Neural crest cell (in vitro differentiated cells): ENCODE results near the gene NUCB2. TPM values are rescaled to one million over a fixed set of nuclear protein-coding genes. Genes with fewer than 3 reads are reported as not detected.

Experiments
- DNase-seq: peaks from one replicate; pipeline ENCODE4 v3.0.0; 2021; ENCODE audit warnings: low read depth, mixed read lengths, low spot score
- H3K27ac Mint-ChIP-seq: one replicate; pipeline ENCODE4 v1.8.0; 2021; ENCODE audit warnings: mild to moderate bottlenecking, mixed read lengths; ENCODE audit not compliant: unreplicated experiment
- H3K27me3 Mint-ChIP-seq: 2 replicates; pipeline ENCODE4 v1.8.0; 2021; ENCODE audit warnings: low read depth, mild to moderate bottlenecking, mixed read lengths
- H3K36me3 Mint-ChIP-seq: 2 replicates; pipeline ENCODE4 v1.8.0; 2021; ENCODE audit warnings: low read depth, mild to moderate bottlenecking, mixed read lengths
- H3K4me1 Mint-ChIP-seq: 2 replicates; pipeline ENCODE4 v1.8.0; 2021; ENCODE audit warnings: mixed read lengths
- H3K4me3 Mint-ChIP-seq: one replicate; pipeline ENCODE4 v1.8.0; 2021; ENCODE audit warnings: mild to moderate bottlenecking, mixed read lengths
- H3K9me3 Mint-ChIP-seq: 2 replicates; pipeline ENCODE4 v1.8.0; 2021; ENCODE audit warnings: mixed read lengths
- total RNA-seq: library from RNA; stranded (reverse); gene quantifications from 2 replicates; pipeline ENCODE4 v1.2.1, GENCODE V29; 2021
- TF ChIP-seq, protein P1 (sequence below): fragments of 200-600 bp; sonication (generic); conservative IDR thresholded peaks from 2 replicates; pipeline ENCODE4 v1.5.0; 2021; ENCODE audit warnings: antibody characterized with exemption, mild to moderate bottlenecking

The NUCB2 gene
- total RNA-seq, 1 donor from 2014 or later: 59.3 TPM

DNA sequence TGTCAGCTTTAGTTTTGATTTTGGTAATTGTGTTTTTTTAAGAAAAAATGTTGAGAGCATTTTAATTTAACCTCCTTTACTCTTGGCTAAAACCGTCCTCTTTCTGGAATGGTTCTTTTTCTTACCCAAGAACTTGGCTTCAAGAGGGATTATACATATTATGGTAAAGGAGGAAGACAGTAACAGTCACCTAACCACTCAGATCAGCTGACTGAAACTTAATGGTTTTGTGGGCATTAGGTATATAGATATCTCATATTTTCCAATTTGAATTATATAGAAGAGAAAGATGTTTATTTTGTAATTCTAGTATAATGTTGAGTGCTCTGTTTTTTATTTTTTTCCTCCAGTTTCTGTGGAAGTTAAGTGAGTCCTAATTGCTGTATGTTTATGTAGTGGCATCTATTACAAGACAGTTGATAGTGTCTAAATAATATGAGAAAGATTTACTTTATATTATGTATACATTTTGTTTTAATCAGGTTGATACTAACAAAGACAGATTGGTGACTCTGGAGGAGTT, 38.4 kb downstream of the NUCB2 start:
- Mint-ChIP-seq H3K27me3 (no peaks in the 10 kb centered on the region), H3K4me1 (no peaks in the 10 kb centered on the region), H3K36me3 (peaks cover 6% of the 10 kb centered on the region), H3K27ac (no peak overlapping the region), H3K9me3 (peaks cover 2% of the 10 kb centered on the region), H3K4me3 (no peak overlapping the region)
- no peak for DNase-seq
- TF ChIP-seq, protein P1, sequence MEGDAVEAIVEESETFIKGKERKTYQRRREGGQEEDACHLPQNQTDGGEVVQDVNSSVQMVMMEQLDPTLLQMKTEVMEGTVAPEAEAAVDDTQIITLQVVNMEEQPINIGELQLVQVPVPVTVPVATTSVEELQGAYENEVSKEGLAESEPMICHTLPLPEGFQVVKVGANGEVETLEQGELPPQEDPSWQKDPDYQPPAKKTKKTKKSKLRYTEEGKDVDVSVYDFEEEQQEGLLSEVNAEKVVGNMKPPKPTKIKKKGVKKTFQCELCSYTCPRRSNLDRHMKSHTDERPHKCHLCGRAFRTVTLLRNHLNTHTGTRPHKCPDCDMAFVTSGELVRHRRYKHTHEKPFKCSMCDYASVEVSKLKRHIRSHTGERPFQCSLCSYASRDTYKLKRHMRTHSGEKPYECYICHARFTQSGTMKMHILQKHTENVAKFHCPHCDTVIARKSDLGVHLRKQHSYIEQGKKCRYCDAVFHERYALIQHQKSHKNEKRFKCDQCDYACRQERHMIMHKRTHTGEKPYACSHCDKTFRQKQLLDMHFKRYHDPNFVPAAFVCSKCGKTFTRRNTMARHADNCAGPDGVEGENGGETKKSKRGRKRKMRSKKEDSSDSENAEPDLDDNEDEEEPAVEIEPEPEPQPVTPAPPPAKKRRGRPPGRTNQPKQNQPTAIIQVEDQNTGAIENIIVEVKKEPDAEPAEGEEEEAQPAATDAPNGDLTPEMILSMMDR: no peak

DNA sequence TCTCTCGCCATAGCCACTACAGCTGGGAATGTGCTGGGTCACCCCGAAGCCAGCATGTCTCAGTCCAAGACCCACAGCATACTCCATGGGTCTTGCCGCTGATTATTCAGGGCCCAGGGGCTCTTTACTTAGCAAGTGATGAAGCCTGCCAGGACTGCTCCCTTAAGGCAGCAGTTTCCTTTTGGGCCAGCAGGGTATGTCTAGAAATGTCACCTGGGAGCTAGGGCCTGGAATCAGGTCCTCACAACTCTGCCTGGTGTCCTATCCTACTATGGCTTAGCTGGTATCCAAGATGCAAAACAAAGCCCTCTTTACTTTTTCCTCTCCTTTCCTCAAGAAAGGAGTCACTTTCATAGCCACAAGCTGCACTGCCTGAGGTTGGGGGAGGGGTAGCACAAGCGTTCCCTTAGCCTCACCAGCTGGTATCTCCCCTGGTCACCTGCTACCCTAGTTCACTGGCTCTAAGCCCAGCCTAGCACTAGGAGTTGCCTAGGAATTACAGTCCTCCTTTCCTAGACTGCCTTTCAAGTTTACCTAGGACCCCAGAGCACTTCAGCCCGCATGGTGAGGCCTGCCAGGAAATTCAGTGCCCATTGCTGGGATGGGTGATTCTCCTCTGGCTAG, 52.4 kb downstream of the NUCB2 start:
- DNase-seq: no peak
- H3K27me3 Mint-ChIP-seq: no peaks in the 10 kb centered on the region
- peaks cover 8% of the 10 kb centered on the region for H3K9me3 Mint-ChIP-seq
- H3K27ac Mint-ChIP-seq: no peak overlapping the region
- H3K36me3 Mint-ChIP-seq: peaks cover 11% of the 10 kb centered on the region
- no peaks in the 10 kb centered on the region for H3K4me1 Mint-ChIP-seq
- TF ChIP-seq, protein P1: no peak
- H3K4me3 Mint-ChIP-seq: no peak overlapping the region

DNA sequence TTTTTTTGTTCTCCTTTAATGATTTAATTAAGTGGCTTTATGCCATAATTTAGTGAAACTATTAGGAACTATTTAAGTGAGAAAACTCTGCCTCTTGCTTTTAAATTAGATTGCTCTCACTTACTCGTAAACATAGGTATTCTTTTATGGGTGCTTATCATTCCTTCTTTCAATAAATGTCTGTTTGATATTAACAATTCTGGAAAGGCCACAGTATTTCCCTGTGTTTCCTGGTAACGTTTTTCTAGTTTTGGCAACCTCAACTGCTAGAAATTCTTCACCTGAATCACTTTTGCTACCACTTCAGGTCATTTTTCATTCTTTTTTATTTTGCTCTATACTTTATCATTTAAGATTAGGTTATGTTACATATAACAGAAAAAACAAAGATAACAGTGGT, 55.1 kb downstream of the NUCB2 start:
- TF ChIP-seq, protein P1: no peak
- Mint-ChIP-seq H3K27ac (no peak overlapping the region), H3K9me3 (no peaks in the 10 kb centered on the region)

DNA sequence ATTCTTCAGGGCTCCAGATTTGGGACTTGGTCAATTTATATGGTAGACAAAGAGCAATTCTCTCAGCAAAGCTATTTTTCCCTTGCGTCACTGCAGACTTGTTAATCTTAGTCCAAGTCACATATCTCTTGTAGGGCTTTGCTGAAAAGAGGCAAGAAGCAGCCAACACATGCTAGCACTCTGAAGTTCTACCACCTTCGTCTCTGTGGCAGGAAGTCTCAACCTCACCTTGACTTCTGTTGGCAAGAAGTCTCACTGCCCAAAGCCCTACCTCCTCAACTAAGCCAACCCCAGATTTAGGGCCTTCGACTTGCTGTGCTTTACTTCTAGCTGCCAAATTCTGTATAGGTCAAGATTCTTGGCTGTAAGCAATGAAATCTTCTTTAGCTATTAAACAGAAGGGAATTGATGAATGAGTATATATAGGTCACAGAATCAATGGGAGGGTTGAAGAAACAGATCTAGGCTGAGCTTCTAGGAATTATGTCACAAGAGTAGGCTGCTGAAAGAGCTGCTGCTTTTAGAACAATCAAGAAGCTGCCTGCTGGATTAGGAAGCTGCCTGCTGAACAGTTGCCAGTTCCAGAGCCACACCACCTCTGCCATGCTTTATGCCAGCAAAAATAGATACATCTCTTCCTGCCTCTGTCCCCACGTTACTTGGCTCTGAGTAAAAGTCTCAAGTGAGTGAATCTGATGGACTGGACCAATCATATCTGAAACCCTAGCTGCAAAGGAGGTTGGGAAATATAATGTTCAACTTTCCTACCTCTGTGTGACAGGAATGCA, 57.5 kb downstream of the NUCB2 start:
- H3K27me3 Mint-ChIP-seq: no peaks in the 10 kb centered on the region
- no peaks in the 10 kb centered on the region for H3K9me3 Mint-ChIP-seq
- H3K4me3 Mint-ChIP-seq: no peak overlapping the region
- H3K27ac Mint-ChIP-seq: no peak overlapping the region
- H3K36me3 Mint-ChIP-seq: peaks cover 5% of the 10 kb centered on the region
- TF ChIP-seq, protein P1: no peak
- no peaks in the 10 kb centered on the region for H3K4me1 Mint-ChIP-seq
- DNase-seq: no peak

More for the DNA sequence above, 55.1 kb downstream of the NUCB2 start:
- Mint-ChIP-seq H3K27me3 (no peaks in the 10 kb centered on the region), H3K4me1 (no peaks in the 10 kb centered on the region), H3K4me3 (no peak overlapping the region), H3K36me3 (peaks cover 3% of the 10 kb centered on the region)
- no peak for DNase-seq

DNA sequence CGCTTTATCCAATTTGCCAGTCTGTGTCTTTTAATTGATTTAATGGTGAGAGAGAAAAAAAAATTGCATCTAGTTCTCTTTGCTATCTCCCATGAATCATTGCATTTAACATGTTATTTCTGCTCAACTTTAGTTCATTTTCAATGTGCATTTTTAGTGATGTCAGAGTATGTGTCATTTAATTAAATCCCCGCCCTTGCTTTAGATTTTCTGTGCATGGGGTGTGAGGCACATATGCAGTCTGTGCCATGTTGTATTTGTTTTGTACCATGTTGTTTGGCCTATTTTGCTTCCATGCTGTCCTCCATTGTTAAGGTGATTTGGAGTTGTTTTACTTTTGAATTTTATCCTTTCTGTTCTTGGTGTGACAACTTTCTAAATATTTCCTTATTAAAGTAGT, 66.7 kb downstream of the NUCB2 start:
- no peaks in the 10 kb centered on the region for H3K27me3 Mint-ChIP-seq
- no peaks in the 10 kb centered on the region for H3K9me3 Mint-ChIP-seq
- no peak overlapping the region for H3K27ac Mint-ChIP-seq

More for the DNA sequence above, 66.7 kb downstream of the NUCB2 start:
- TF ChIP-seq, protein P1: no peak
- DNase-seq: no peak
- Mint-ChIP-seq H3K4me3 (no peak overlapping the region), H3K4me1 (no peaks in the 10 kb centered on the region), H3K36me3 (peaks cover 4% of the 10 kb centered on the region)
